A673 (cell line): ENCODE data around the gene POLDIP3.

Experiments
- CTCF ChIP-seq: fragments of 300-800, 200-600 bp; sonication (generic); conservative IDR thresholded peaks from 2 replicates; pipeline ENCODE4 v1.5.1; 2017; ENCODE audit warnings: low read depth, mild to moderate bottlenecking, antibody characterized with exemption, low read length, moderate library complexity, mixed read lengths
- EZH2 ChIP-seq: fragments of 200-600 bp; sonication (generic); IDR thresholded peaks from 2 replicates; pipeline ENCODE4 v1.6.1; 2017; ENCODE audit warnings: borderline replicate concordance, low read depth, mild to moderate bottlenecking, mixed read lengths, antibody characterized with exemption, low read length; ENCODE audit not compliant: poor library complexity, severe bottlenecking

- TF ChIP-seq CTCF (no peak), EZH2 (no peak)
These were observed 78.5 kb downstream of the POLDIP3 start for GRCh38 chr22:42536166-42536565.
